ENCODE measurements around the gene AOX1. TPM values are rescaled to one million over a fixed set of nuclear protein-coding genes. Genes with fewer than 3 reads are reported as not detected.

The AOX1 gene
- 6.8 and 10.1 TPM in 2 replicates for total RNA-seq

GRCh38 chr2:200585730-200586643, at the start of gene AOX1:
Gene AOX1 (plus strand): TSS chr2:200586014. CDS start chr2:200586109, 95 bp downstream.

Other genes starting within 250 kb of the AOX1 start
- gene KCTD18, start 75.9 kb upstream of the AOX1 start, total RNA-seq: 8.6 and 9.1 TPM in 2 replicates
- 6.2 and 10.7 TPM in 2 replicates for gene SGO2, start 59.8 kb upstream of the AOX1 start, total RNA-seq
- gene BZW1, start 225.9 kb downstream of the AOX1 start, total RNA-seq: 688 and 724 TPM in 2 replicates

Measured in vein endothelial cell (primary cell).